Activated T-cell treated with anti-CD3 and anti-CD28 coated beads, Interleukin-2, amount 50 U/mL, for 4 hours (primary cell): ENCODE results near the gene ATXN10. TPM values are rescaled to one million over a fixed set of nuclear protein-coding genes. Genes with fewer than 3 reads are reported as not detected.

ENCODE experiments used
- ATAC-seq, 2 donors: fragments of 200-7000 bp; cut with Tn5 transposase; one replicate each; pipeline ENCODE4 v1.10.0; 2021
- DNase-seq: peaks from one replicate; pipeline ENCODE4 v3.0.0-alpha.2; 2020
- H3K27me3 Mint-ChIP-seq: one replicate; pipeline ENCODE4 v1.8.0; 2021; ENCODE audit warnings: low read depth, mixed read lengths
- H3K36me3 Mint-ChIP-seq: one replicate; pipeline ENCODE4 v1.8.0; 2022; ENCODE audit warnings: mixed read lengths; ENCODE audit not compliant: insufficient read depth
- H3K4me1 Mint-ChIP-seq: one replicate; pipeline ENCODE4 v1.8.0; 2021; ENCODE audit warnings: low read depth, mixed read lengths
- H3K4me3 Mint-ChIP-seq: one replicate; pipeline ENCODE4 v1.8.0; 2021; ENCODE audit warnings: mild to moderate bottlenecking, moderate library complexity, mixed read lengths
- H3K9me3 Mint-ChIP-seq: one replicate; pipeline ENCODE4 v1.8.0; 2021; ENCODE audit warnings: mixed read lengths
- total RNA-seq, 3 donors: library from RNA; stranded (reverse); gene quantifications; one replicate each; pipeline ENCODE4 v1.2.1, GENCODE V29; 2021

ATXN10 gene
- total RNA-seq, 3 donors from 2014 or later = 88.1 to 97.9 (median 90.5) TPM

DNA sequence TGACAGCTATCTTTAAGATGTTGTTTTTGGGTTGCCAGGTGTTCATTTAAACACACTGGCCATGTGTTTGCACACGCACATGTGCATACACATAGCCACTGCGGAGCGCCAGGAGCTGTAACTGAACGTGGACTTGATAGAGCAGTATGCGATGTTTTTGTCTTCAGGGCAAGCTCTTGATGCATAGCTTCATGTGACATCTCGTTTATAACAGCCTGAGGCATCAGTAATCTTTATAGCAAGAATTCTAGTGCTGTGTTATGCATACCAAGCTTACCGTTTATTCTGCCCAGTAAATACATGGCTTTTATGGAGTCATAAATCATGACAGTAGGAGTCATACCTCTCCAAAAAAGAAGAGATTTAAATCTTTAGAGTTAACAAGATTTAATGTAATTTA lies 87.0 kb downstream of the ATXN10 start:
- no peak for ATAC-seq
- peaks cover 19% of the 10 kb centered on the region for H3K36me3 Mint-ChIP-seq
- no peaks in the 10 kb centered on the region for H3K9me3 Mint-ChIP-seq
- no peak overlapping the region for H3K4me3 Mint-ChIP-seq
- no peaks in the 10 kb centered on the region for H3K27me3 Mint-ChIP-seq
- DNase-seq = no peak
- H3K4me1 Mint-ChIP-seq = no peaks in the 10 kb centered on the region

GRCh38 chr22:45760682-45761081 lies 89.0 kb downstream of the ATXN10 start:
- ATAC-seq (no peak), DNase-seq (no peak)
- Mint-ChIP-seq H3K9me3 (no peaks in the 10 kb centered on the region), H3K4me1 (no peaks in the 10 kb centered on the region), H3K27me3 (no peaks in the 10 kb centered on the region), H3K36me3 (peaks cover 20% of the 10 kb centered on the region), H3K4me3 (no peak overlapping the region)

- H3K4me3 Mint-ChIP-seq = no peak overlapping the region
- H3K27me3 Mint-ChIP-seq = no peaks in the 10 kb centered on the region
- no peaks in the 10 kb centered on the region for H3K4me1 Mint-ChIP-seq
- DNase-seq = no peak
- no peak for ATAC-seq
- no peaks in the 10 kb centered on the region for H3K9me3 Mint-ChIP-seq
- H3K36me3 Mint-ChIP-seq = peaks cover 18% of the 10 kb centered on the region
These were observed 91.1 kb downstream of the ATXN10 start for GRCh38 chr22:45762545-45763235.

DNA sequence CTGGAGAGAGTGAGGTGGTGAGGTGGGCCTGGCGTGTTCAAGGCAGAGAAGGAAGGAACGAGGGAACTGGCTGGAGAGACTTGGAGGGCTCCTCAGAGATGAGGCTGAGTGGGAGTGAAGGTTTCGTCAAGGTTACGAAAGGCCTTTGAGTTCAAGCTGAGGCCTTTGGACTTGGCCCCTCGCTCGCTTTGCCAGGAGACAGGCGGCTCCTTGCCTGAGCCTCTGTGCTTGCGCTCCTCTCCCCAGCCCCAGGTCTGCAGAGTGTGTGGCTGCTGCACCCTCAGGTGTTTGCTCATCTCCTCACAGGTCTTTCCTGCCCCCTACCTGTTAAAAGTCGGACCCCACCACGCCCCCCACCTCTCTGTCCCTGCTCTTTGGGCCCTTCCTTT lies 91.6 kb downstream of the ATXN10 start:
- no peak for ATAC-seq
- Mint-ChIP-seq H3K27me3 (no peaks in the 10 kb centered on the region), H3K4me1 (no peaks in the 10 kb centered on the region), H3K4me3 (no peak overlapping the region), H3K36me3 (peaks cover 20% of the 10 kb centered on the region), H3K9me3 (no peaks in the 10 kb centered on the region)
- no peak for DNase-seq

DNA sequence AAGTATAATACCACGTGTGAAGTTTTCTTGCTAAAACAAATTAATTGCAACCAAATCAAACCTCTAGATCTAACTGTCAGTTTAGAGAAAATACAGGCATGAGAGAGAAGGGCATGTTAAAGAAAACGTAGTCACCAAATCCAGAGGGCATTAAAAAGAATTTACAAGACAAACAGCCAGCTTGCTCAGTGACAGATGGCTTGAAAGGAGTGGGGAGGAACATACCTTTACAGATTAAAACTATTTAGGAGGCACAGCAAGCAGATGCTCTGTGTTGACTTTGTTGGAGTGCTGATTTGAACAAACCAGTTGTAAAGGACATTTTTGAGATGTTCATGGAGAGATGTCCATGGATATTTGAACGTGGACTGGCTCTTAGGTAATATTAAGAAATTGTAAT lies 96.9 kb downstream of the ATXN10 start:
- peaks cover 3% of the 10 kb centered on the region for H3K4me1 Mint-ChIP-seq
- peaks cover 35% of the 10 kb centered on the region for H3K36me3 Mint-ChIP-seq
- H3K9me3 Mint-ChIP-seq = no peaks in the 10 kb centered on the region
- no peak for DNase-seq
- no peak for ATAC-seq
- no peak overlapping the region for H3K4me3 Mint-ChIP-seq
- no peaks in the 10 kb centered on the region for H3K27me3 Mint-ChIP-seq

DNA sequence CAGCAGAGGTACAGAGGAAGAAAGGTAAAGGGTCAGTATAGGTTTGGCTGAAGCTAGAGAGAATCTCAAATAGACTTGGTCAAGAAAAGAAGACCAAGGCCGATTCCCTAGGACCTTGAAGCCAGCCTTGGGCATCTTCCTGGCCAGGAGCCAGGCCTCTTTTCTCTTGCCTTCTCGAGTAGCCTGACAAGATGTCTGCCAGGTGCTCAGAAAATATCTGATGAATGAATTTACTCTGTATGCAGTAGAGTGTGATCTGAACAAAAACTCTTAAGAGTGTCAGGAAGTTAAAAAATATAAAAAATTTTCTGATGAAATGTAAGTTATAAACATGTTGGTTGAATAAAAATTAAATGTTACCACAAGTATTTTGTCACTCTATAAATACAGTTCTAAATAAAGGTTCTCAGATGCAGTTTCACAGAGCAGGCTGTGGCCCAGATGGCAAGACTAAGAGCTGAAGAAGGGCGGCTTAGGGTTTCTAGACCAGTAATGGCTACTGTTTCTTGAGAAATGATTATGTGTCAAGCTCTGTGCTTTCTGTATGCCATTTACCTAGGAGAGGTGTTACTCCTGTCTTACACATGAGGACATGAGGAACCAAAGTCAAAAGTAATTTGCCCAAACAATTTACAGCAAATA lies 98.1 kb downstream of the ATXN10 start:
- Mint-ChIP-seq H3K4me1 (peaks cover 3% of the 10 kb centered on the region), H3K9me3 (no peaks in the 10 kb centered on the region), H3K36me3 (peaks cover 30% of the 10 kb centered on the region), H3K4me3 (no peak overlapping the region), H3K27me3 (no peaks in the 10 kb centered on the region)
- ATAC-seq (no peak), DNase-seq (no peak)

- no peaks in the 10 kb centered on the region for H3K27me3 Mint-ChIP-seq
- H3K36me3 Mint-ChIP-seq = peaks cover 29% of the 10 kb centered on the region
- peaks cover 6% of the 10 kb centered on the region for H3K4me1 Mint-ChIP-seq
- DNase-seq (no peak), ATAC-seq (no peak)
- no peak overlapping the region for H3K4me3 Mint-ChIP-seq
- no peaks in the 10 kb centered on the region for H3K9me3 Mint-ChIP-seq
These were observed 98.9 kb downstream of the ATXN10 start for GRCh38 chr22:45770506-45770905.

DNA sequence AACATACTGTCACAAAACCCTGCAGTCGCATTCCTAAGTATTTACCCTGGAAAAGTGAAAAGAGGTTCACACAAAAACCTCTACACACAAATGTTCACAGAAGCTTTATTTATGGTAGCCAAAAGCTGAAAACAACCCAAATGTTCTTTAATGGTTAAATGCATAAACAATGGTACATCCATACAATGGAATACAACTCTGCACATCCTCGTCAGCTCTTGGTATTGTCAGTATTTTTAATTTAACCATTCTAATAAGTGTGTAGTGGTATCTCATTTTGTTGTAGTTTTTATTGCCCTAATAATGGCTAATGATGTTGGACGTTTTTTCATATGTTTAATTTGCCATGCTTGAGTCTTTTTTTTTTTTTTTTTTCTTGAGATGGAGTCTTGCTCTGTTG lies 99.4 kb downstream of the ATXN10 start:
- H3K9me3 Mint-ChIP-seq = no peaks in the 10 kb centered on the region
- no peak for DNase-seq
- H3K36me3 Mint-ChIP-seq = peaks cover 28% of the 10 kb centered on the region
- H3K27me3 Mint-ChIP-seq = no peaks in the 10 kb centered on the region
- H3K4me1 Mint-ChIP-seq = peaks cover 11% of the 10 kb centered on the region
- ATAC-seq = no peak
- H3K4me3 Mint-ChIP-seq = no peak overlapping the region

- no peaks in the 10 kb centered on the region for H3K27me3 Mint-ChIP-seq
- peaks cover 15% of the 10 kb centered on the region for H3K4me1 Mint-ChIP-seq
- H3K36me3 Mint-ChIP-seq = peaks cover 30% of the 10 kb centered on the region
- no peak overlapping the region for H3K4me3 Mint-ChIP-seq
- no peaks in the 10 kb centered on the region for H3K9me3 Mint-ChIP-seq
- no peak for DNase-seq
- ATAC-seq = no peak
These were observed 100.1 kb downstream of the ATXN10 start for GRCh38 chr22:45771711-45772110.

DNA sequence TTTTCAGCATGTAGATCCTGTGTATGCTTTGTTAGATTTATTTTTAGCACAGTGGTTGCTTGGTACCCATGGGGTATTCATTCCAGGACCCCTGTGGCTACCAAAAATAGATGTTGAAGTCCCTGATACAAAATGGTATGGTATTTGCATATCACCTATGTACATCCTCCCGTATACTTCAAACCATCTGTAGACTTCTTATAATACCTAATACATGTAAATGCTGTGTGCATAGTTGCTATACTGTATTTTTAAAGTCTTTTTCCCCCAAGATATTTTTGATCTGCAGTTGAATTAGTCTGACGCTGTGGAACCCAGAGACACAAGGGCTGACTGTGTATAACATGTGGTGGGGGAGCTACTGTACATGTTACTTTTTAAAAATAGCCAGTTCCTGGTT lies 101.1 kb downstream of the ATXN10 start:
- DNase-seq (no peak), ATAC-seq (no peak)
- peaks cover 32% of the 10 kb centered on the region for H3K36me3 Mint-ChIP-seq
- H3K27me3 Mint-ChIP-seq = no peaks in the 10 kb centered on the region
- H3K4me3 Mint-ChIP-seq = no peak overlapping the region
- H3K4me1 Mint-ChIP-seq = peaks cover 15% of the 10 kb centered on the region
- no peaks in the 10 kb centered on the region for H3K9me3 Mint-ChIP-seq

DNA sequence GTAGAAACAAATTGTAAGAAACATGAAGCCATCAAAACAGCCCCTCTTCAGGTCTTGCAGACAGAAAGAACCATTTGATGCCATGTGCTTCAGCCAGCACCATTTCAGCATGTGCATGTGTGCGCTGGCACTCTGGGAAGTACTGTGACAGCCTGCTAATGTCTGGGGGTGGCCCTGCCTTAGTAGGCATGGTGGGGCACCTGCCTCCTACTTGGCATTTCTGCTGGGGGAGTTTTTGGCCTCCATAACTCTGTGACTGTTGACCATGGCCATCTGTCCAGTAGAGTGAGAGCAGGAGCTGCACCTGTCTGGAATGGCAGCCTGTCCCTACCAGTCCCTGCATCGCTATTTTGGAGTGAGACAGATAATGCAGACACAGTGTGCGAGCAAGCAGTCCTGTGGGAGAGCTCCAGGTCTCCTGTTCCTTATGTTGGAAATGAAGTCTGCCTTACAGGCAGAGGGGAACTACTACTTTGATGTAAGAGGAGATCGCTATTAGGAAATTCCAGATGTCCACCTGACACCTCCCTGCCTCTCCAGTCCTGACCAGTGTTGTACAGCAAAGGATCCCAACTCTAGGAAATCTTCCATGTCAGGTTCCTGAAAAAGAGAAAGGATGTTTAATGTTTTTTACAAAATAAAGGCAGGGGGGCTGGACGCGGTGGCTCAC lies 102.5 kb downstream of the ATXN10 start:
- H3K4me3 Mint-ChIP-seq = no peak overlapping the region
- no peaks in the 10 kb centered on the region for H3K9me3 Mint-ChIP-seq
- peaks cover 15% of the 10 kb centered on the region for H3K4me1 Mint-ChIP-seq
- H3K36me3 Mint-ChIP-seq = peaks cover 25% of the 10 kb centered on the region
- DNase-seq = no peak
- ATAC-seq = no peak
- H3K27me3 Mint-ChIP-seq = no peaks in the 10 kb centered on the region

DNA sequence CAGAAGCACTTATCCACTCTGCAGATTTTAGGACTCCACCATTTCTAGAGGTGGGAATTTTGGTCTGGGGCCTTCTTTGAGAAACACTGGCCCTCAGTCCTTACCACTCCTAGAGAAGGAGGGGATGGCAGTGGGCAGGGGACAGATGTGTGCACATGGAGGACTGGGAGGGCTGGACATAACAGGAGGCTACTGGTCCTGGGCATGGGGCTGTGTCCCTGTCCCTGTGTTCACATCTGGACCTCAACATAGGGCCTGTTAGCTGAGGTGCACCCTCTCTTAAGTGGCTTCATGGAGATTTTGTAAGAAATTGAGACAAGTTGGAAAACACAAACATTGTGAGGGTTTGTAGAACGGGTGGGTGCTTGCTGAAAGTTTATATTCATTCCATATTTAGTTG lies 103.4 kb downstream of the ATXN10 start:
- Mint-ChIP-seq H3K27me3 (no peaks in the 10 kb centered on the region), H3K9me3 (no peaks in the 10 kb centered on the region), H3K4me3 (no peak overlapping the region), H3K4me1 (peaks cover 15% of the 10 kb centered on the region), H3K36me3 (peaks cover 24% of the 10 kb centered on the region)
- DNase-seq (no peak), ATAC-seq (no peak)

DNA sequence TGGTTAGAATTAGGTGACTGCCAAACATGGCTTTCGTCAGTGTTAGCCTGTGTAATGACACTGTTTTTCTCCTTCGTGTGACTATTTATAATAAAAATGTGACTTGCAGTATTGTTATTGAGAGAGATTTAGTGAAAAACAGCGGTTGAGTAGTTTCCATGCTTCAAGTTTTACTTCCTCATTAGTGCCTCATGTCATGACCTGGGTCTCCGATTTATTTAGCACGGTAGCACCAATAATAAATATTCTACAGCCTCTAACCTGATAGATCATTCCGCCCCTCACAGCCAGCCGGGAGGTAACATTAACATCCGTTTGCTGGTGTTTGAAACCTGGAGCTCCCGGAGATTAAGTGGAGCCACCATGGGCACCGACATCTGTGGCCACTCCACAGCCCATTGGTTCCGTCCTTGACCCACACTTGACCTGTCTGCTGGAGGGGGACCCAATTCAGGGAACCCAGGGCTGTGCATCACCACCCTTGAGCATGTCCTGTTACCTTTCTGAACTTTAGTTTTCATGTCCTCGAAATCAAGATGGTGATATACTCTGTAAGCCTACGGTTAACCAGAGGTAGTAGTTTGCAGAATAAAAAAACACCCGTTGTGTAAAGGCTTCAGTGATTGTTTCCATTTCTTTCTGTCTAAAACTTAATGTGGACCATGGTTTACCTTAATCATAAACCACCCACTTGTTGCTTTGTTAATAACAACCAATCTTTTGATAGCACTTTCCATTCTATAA lies 104.1 kb downstream of the ATXN10 start:
- H3K36me3 Mint-ChIP-seq = peaks cover 20% of the 10 kb centered on the region
- no peak for ATAC-seq
- DNase-seq = no peak
- H3K4me1 Mint-ChIP-seq = peaks cover 15% of the 10 kb centered on the region
- H3K9me3 Mint-ChIP-seq = no peaks in the 10 kb centered on the region
- no peaks in the 10 kb centered on the region for H3K27me3 Mint-ChIP-seq
- no peak overlapping the region for H3K4me3 Mint-ChIP-seq

DNA sequence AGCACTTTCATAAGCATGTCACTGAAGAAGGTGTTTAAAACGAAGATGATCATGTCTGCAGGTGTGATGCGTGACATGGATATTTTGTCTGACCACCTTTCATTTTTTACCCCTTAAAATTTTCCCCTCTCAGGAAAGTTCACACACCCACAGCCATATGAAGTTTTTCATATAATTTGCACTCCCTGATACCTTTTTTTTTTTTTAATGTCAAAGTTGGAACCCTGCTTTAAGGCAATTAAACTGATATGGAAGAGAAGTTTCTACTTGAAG lies 104.6 kb downstream of the ATXN10 start:
- ATAC-seq (no peak), DNase-seq (no peak)
- Mint-ChIP-seq H3K4me3 (no peak overlapping the region), H3K27me3 (no peaks in the 10 kb centered on the region), H3K4me1 (peaks cover 15% of the 10 kb centered on the region), H3K36me3 (peaks cover 20% of the 10 kb centered on the region), H3K9me3 (no peaks in the 10 kb centered on the region)
